GM21825 (cell line): ENCODE data around the gene ZFP90.
"Not testable (repeated sequence)": the region's sequence is repeated elsewhere in the genome, so short reads cannot be mapped to it uniquely, and the experiment has no call there.

Experiments used
- ATAC-seq: cut with Tn5 transposase; IDR thresholded peaks from one replicate; pipeline ENCODE4 v1.9.1; 2021; ENCODE audit warnings: mild to moderate bottlenecking, moderate library complexity; ENCODE audit not compliant: unreplicated experiment

ZFP90 gene

GRCh38 chr16:68538880-68539701 lies at the start of gene ZFP90:
ZFP90 (plus strand) TSS chr16:68539291; CDS start chr16:68539793, 502 bp downstream.
- ATAC-seq = peak; percentile 86

GRCh38 chr16:68490358-68490757 lies 48.7 kb upstream of the ZFP90 start:
- ATAC-seq = no peak

- ATAC-seq = no peak
Observed at GRCh38 chr16:68490829-68491575, 48.1 kb upstream of the ZFP90 start.

- no peak for ATAC-seq
Observed at GRCh38 chr16:68491576-68491950, 47.5 kb upstream of the ZFP90 start.

- ATAC-seq = no peak
Observed at GRCh38 chr16:68492151-68492542, 46.9 kb upstream of the ZFP90 start.

- no peak for ATAC-seq
Observed at GRCh38 chr16:68492543-68493411, 46.3 kb upstream of the ZFP90 start.

- no peak for ATAC-seq
Observed at GRCh38 chr16:68493412-68494070, 45.5 kb upstream of the ZFP90 start.

- ATAC-seq = not testable (repeated sequence)
Observed at GRCh38 chr16:68494261-68494660, 44.8 kb upstream of the ZFP90 start.

- no peak for ATAC-seq
Observed at GRCh38 chr16:68496689-68497088, 42.4 kb upstream of the ZFP90 start.

GRCh38 chr16:68499006-68499405 lies 40.1 kb upstream of the ZFP90 start:
- no peak for ATAC-seq

GRCh38 chr16:68503334-68503733 lies 35.8 kb upstream of the ZFP90 start:
- ATAC-seq = no peak

- no peak for ATAC-seq
Observed at GRCh38 chr16:68504066-68504465, 35.0 kb upstream of the ZFP90 start.

- no peak for ATAC-seq
Observed at GRCh38 chr16:68506331-68507053, 32.6 kb upstream of the ZFP90 start.

- no peak for ATAC-seq
Observed at GRCh38 chr16:68508013-68508412, 31.1 kb upstream of the ZFP90 start.

- ATAC-seq = no peak
Observed at GRCh38 chr16:68508641-68509240, 30.4 kb upstream of the ZFP90 start.

- ATAC-seq = no peak
Observed at GRCh38 chr16:68509381-68509780, 29.7 kb upstream of the ZFP90 start.

- no peak for ATAC-seq
Observed at GRCh38 chr16:68510775-68511174, 28.3 kb upstream of the ZFP90 start.

GRCh38 chr16:68512183-68512582 lies 26.9 kb upstream of the ZFP90 start:
- no peak for ATAC-seq

- no peak for ATAC-seq
Observed at GRCh38 chr16:68512742-68513141, 26.3 kb upstream of the ZFP90 start.

GRCh38 chr16:68514511-68514910 lies 24.6 kb upstream of the ZFP90 start:
- no peak for ATAC-seq
